Stomach smooth muscle (tissue), 2 donors: ENCODE measurements around the gene TMED10.
A peak's percentile ranks its signal among the peaks of the same experiment; 100 is the strongest.
"Not testable (repeated sequence)": the region's sequence is repeated elsewhere in the genome, so short reads cannot be mapped to it uniquely, and the experiment has no call there.

Source experiments
- H3K27ac ChIP-seq: one replicate; pipeline ENCODE4 v1.7.0; 2013; ENCODE audit warnings: mild to moderate bottlenecking, low read length, inconsistent platforms
- H3K27me3 ChIP-seq, 2 donors: one replicate each; pipeline ENCODE4 v1.7.0; 2013; ENCODE audit warnings: low read length in 2 of 2; ENCODE audit not compliant: insufficient read depth in 2 of 2, control insufficient read depth in 1 of 2
- H3K36me3 ChIP-seq, 2 donors: one replicate each; pipeline ENCODE4 v1.7.0; 2013; ENCODE audit warnings: low read length in 2 of 2; ENCODE audit not compliant: control insufficient read depth in 2 of 2, insufficient read depth in 2 of 2
- H3K4me1 ChIP-seq: one replicate; pipeline ENCODE4 v1.7.0; 2013; ENCODE audit warnings: low read length; ENCODE audit not compliant: control insufficient read depth, insufficient read depth
- H3K4me3 ChIP-seq, 2 donors: one replicate each; pipeline ENCODE4 v1.7.0; 2013; ENCODE audit warnings: low read length in 2 of 2
- H3K9ac ChIP-seq, 2 donors: one replicate each; pipeline ENCODE4 v1.7.0; 2013; ENCODE audit warnings: low read length in 2 of 2, mild to moderate bottlenecking in 1 of 2
- H3K9me3 ChIP-seq, 2 donors: one replicate each; pipeline ENCODE4 v1.7.0; 2013; ENCODE audit warnings: low read length in 2 of 2; ENCODE audit not compliant: control insufficient read depth in 2 of 2
- donor health status: healthy.
- donor health status: Pancreatic carcinoma.

The TMED10 gene

GRCh38 chr14:75127903-75128595 is 48.4 kb downstream of the TMED10 start:
- peak overlapping the region; percentile 48 to 98 for H3K9ac ChIP-seq

GRCh38 chr14:75127474-75127820 is 49.0 kb downstream of the TMED10 start:
- H3K4me3 ChIP-seq = peak overlapping the region; percentile 94 to 96

More at GRCh38 chr14:75127903-75128595, 48.4 kb downstream of the TMED10 start:
- Histone ChIP-seq H3K27me3 (no peaks in the 10 kb centered on the region), H3K4me3 (peak overlapping the region; percentile 29 to 96), H3K9me3 (no peaks in the 10 kb centered on the region), H3K27ac (no peak overlapping the region), H3K36me3 (peaks cover 0 to 2% of the 10 kb centered on the region in 2 donors), H3K4me1 (peaks cover 25% of the 10 kb centered on the region)

GRCh38 chr14:75126679-75127473 is 49.5 kb downstream of the TMED10 start, which contains the start of gene NEK9:
NEK9 (minus strand) TSS chr14:75127048; CDS start chr14:75126921, 127 bp downstream.
- Histone ChIP-seq H3K36me3 (peaks cover 0 to 2% of the 10 kb centered on the region in 2 donors), H3K27ac (peak within 1 kb of the TSS; percentile 98), H3K4me1 (peaks cover 25% of the 10 kb centered on the region), H3K9me3 (no peaks in the 10 kb centered on the region), H3K9ac (peak within 1 kb of the TSS; percentile 86 to 98), H3K4me3 (peak within 1 kb of the TSS; percentile 94 to 96), H3K27me3 (no peaks in the 10 kb centered on the region)

More at GRCh38 chr14:75127474-75127820, 49.0 kb downstream of the TMED10 start:
- peak overlapping the region; percentile 86 to 98 for H3K9ac ChIP-seq
- not testable (repeated sequence) for H3K27me3 ChIP-seq, H3K9me3 ChIP-seq, H3K36me3 ChIP-seq
- H3K4me1 ChIP-seq = peaks cover 25% of the 10 kb centered on the region
- peak overlapping the region; percentile 98 for H3K27ac ChIP-seq

GRCh38 chr14:75126121-75126544 is 50.3 kb downstream of the TMED10 start:
- H3K9ac ChIP-seq = peak overlapping the region; percentile 86 to 98
- H3K4me3 ChIP-seq = peak overlapping the region; percentile 94 to 96
- H3K4me1 ChIP-seq = peaks cover 25% of the 10 kb centered on the region
- H3K27me3 ChIP-seq = no peaks in the 10 kb centered on the region
- H3K27ac ChIP-seq = peak overlapping the region; percentile 98
- peaks cover 2 to 4% of the 10 kb centered on the region in 2 donors for H3K36me3 ChIP-seq
- H3K9me3 ChIP-seq = no peaks in the 10 kb centered on the region

- Histone ChIP-seq H3K27ac (peak overlapping the region; percentile 98), H3K27me3 (no peaks in the 10 kb centered on the region), H3K9me3 (no peaks in the 10 kb centered on the region), H3K4me3 (peak overlapping the region; percentile 94 to 96), H3K4me1 (peaks cover 25% of the 10 kb centered on the region), H3K36me3 (peaks cover 2 to 4% of the 10 kb centered on the region in 2 donors), H3K9ac (peak overlapping the region in 1 of 2 donors; percentile 86)
These were observed 50.8 kb downstream of the TMED10 start for GRCh38 chr14:75125617-75126016.

- Histone ChIP-seq H3K36me3 (peaks cover 8 to 16% of the 10 kb centered on the region in 2 donors), H3K9me3 (no peaks in the 10 kb centered on the region), H3K9ac (no peak overlapping the region), H3K27ac (no peak overlapping the region), H3K27me3 (no peaks in the 10 kb centered on the region), H3K4me1 (peaks cover 25% of the 10 kb centered on the region), H3K4me3 (no peak overlapping the region)
These were observed 52.4 kb downstream of the TMED10 start for GRCh38 chr14:75123991-75124390.

- H3K27me3 ChIP-seq = no peaks in the 10 kb centered on the region
- no peak overlapping the region for H3K27ac ChIP-seq
- no peaks in the 10 kb centered on the region for H3K9me3 ChIP-seq
- peaks cover 14% of the 10 kb centered on the region for H3K4me1 ChIP-seq
- no peak overlapping the region for H3K4me3 ChIP-seq
- peaks cover 13 to 35% of the 10 kb centered on the region in 2 donors for H3K36me3 ChIP-seq
- no peak overlapping the region for H3K9ac ChIP-seq
These were observed 54.9 kb downstream of the TMED10 start for GRCh38 chr14:75121552-75121951.

- Histone ChIP-seq H3K36me3 (peaks cover 18 to 40% of the 10 kb centered on the region in 2 donors), H3K4me3 (no peak overlapping the region), H3K4me1 (peaks cover 9% of the 10 kb centered on the region), H3K9ac (no peak overlapping the region), H3K9me3 (no peaks in the 10 kb centered on the region), H3K27me3 (no peaks in the 10 kb centered on the region), H3K27ac (no peak overlapping the region)
These were observed 55.7 kb downstream of the TMED10 start for GRCh38 chr14:75120541-75121291.

GRCh38 chr14:75119056-75119455 is 57.4 kb downstream of the TMED10 start:
- H3K36me3 ChIP-seq = peaks cover 32 to 54% of the 10 kb centered on the region in 2 donors
- no peaks in the 10 kb centered on the region for H3K27me3 ChIP-seq

GRCh38 chr14:75113932-75114539 is 62.4 kb downstream of the TMED10 start:
- Histone ChIP-seq H3K36me3 (peaks cover 59 to 77% of the 10 kb centered on the region in 2 donors), H3K9ac (no peak overlapping the region), H3K27me3 (no peaks in the 10 kb centered on the region), H3K4me3 (no peak overlapping the region), H3K4me1 (no peaks in the 10 kb centered on the region), H3K9me3 (no peaks in the 10 kb centered on the region), H3K27ac (no peak overlapping the region)

More at GRCh38 chr14:75119056-75119455, 57.4 kb downstream of the TMED10 start:
- Histone ChIP-seq H3K4me1 (no peaks in the 10 kb centered on the region), H3K9ac (no peak overlapping the region), H3K27ac (no peak overlapping the region), H3K4me3 (no peak overlapping the region), H3K9me3 (no peaks in the 10 kb centered on the region)
